Nephron progenitor cell (in vitro differentiated cells): ENCODE data around the gene FASN.

ENCODE experiments used
- DNase-seq: peaks from one replicate; pipeline ENCODE4 v3.0.0; 2021
- H3K27ac Mint-ChIP-seq: 2 replicates; pipeline ENCODE4 v1.8.0; 2021; ENCODE audit warnings: mild to moderate bottlenecking, moderate library complexity, mixed read lengths
- H3K27me3 Mint-ChIP-seq: 2 replicates; pipeline ENCODE4 v1.8.0; 2021; ENCODE audit warnings: mild to moderate bottlenecking, low read depth, mixed read lengths; ENCODE audit not compliant: poor library complexity
- H3K36me3 Mint-ChIP-seq: 2 replicates; pipeline ENCODE4 v1.8.0; 2021; ENCODE audit warnings: low read depth, mixed read lengths
- H3K4me1 Mint-ChIP-seq: 2 replicates; pipeline ENCODE4 v1.8.0; 2021; ENCODE audit warnings: mixed read lengths
- H3K4me3 Mint-ChIP-seq: 2 replicates; pipeline ENCODE4 v1.8.0; 2021; ENCODE audit warnings: mild to moderate bottlenecking, moderate library complexity, mixed read lengths
- H3K9me3 Mint-ChIP-seq: 2 replicates; pipeline ENCODE4 v1.8.0; 2021; ENCODE audit warnings: mild to moderate bottlenecking, moderate library complexity, mixed read lengths
- TF ChIP-seq, protein P1 (sequence below): fragments of 200-600 bp; sonication (generic); IDR thresholded peaks from 2 replicates; pipeline ENCODE4 v1.5.0; 2021; ENCODE audit warnings: antibody characterized with exemption

Gene FASN

DNA sequence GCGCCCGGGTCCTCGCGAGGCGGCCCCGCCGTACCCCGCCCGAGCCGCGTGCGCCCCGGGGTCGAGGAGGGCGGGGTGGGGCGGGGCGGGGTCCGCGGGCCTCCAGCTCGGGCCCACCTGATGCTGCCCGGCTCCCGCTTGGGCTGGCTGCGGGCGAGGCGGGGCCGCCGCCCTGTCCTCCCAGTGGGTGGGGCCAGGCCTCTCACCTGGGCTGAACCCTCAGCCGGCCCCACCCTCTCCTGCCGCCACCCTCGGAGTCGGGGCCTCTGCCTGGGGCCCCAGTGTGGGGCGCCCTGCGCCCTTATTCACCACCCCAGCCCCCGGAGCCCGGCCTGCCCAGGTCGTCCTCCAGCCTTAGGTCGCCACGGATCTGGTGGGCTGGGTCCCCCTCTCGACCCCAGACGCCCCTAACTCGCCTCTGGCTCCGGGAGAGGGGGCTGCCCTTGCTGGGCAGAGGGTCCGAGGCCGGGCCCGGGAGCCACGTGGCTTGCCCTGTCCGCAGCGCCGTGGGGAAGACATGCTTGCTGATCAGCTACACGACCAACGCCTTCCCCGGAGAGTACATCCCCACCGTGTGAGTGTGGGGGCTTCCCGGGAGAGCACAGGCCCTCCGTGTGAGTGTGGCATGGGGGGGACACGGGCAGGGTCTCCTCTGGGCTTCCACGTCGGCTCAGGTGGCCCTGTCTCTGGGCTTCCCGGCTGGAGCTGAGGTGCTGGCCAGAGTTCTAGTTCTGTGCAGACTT lies 66.0 kb downstream of the FASN start:
- peak overlapping the region; percentile 70 for H3K4me3 Mint-ChIP-seq
- H3K27ac Mint-ChIP-seq: no peak overlapping the region
- no peaks in the 10 kb centered on the region for H3K9me3 Mint-ChIP-seq
- H3K36me3 Mint-ChIP-seq: no peaks in the 10 kb centered on the region
- no peak for DNase-seq
- H3K4me1 Mint-ChIP-seq: peaks cover 28% of the 10 kb centered on the region
- TF ChIP-seq, protein P1, sequence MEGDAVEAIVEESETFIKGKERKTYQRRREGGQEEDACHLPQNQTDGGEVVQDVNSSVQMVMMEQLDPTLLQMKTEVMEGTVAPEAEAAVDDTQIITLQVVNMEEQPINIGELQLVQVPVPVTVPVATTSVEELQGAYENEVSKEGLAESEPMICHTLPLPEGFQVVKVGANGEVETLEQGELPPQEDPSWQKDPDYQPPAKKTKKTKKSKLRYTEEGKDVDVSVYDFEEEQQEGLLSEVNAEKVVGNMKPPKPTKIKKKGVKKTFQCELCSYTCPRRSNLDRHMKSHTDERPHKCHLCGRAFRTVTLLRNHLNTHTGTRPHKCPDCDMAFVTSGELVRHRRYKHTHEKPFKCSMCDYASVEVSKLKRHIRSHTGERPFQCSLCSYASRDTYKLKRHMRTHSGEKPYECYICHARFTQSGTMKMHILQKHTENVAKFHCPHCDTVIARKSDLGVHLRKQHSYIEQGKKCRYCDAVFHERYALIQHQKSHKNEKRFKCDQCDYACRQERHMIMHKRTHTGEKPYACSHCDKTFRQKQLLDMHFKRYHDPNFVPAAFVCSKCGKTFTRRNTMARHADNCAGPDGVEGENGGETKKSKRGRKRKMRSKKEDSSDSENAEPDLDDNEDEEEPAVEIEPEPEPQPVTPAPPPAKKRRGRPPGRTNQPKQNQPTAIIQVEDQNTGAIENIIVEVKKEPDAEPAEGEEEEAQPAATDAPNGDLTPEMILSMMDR: no peak
- H3K27me3 Mint-ChIP-seq: peaks cover 9% of the 10 kb centered on the region

DNA sequence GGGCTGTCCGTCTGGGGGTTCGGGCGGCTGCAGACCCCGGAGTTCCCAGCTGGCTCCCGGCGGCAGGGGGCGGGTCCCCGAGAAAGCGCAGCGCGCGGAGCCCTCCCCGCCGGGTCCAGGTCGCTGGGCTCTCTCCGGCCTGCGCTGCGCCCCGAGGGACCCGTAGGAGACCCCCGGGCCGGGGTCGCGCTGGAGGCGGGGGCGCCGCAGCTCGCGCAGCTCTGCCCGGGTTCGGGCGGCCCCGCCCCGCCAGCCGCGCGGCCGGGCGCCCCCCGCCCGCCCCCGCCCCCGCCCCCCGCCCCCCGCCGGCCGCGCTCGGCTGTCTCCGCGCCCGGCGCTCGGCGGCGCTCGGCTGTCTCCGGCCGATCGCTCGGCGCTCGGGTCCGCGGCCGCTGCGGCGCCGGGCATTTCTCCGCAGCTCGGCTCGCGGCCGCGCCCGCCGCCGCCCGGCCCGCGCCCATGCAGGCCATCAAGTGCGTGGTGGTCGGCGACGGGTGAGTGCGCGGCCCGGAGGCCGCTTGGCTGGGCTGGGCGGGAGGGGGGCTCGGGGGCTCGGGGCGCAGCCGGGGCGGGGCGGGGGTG lies 66.6 kb downstream of the FASN start, which contains the start of gene RAC3:
Gene RAC3 (plus strand): TSS at position 376 of the 582 bp plus-strand sequence. CDS start 84 bp downstream, at position 460.
- DNase-seq: peak; percentile 67
- Mint-ChIP-seq H3K4me1 (peaks cover 28% of the 10 kb centered on the region), H3K27me3 (peaks cover 9% of the 10 kb centered on the region), H3K36me3 (no peaks in the 10 kb centered on the region), H3K27ac (no peak within 1 kb of the TSS), H3K9me3 (no peaks in the 10 kb centered on the region), H3K4me3 (peak within 1 kb of the TSS; percentile 80)
- TF ChIP-seq, protein P1: no peak

- no peaks in the 10 kb centered on the region for H3K36me3 Mint-ChIP-seq
- peak overlapping the region; percentile 80 for H3K4me3 Mint-ChIP-seq
- DNase-seq: peak; percentile 93
- TF ChIP-seq, protein P1: peak; percentile 90
- no peak overlapping the region for H3K27ac Mint-ChIP-seq
- peaks cover 25% of the 10 kb centered on the region for H3K4me1 Mint-ChIP-seq
- H3K9me3 Mint-ChIP-seq: no peaks in the 10 kb centered on the region
- peaks cover 9% of the 10 kb centered on the region for H3K27me3 Mint-ChIP-seq
Observed at GRCh38 chr17:82030470-82031302, 67.3 kb downstream of the FASN start.

DNA sequence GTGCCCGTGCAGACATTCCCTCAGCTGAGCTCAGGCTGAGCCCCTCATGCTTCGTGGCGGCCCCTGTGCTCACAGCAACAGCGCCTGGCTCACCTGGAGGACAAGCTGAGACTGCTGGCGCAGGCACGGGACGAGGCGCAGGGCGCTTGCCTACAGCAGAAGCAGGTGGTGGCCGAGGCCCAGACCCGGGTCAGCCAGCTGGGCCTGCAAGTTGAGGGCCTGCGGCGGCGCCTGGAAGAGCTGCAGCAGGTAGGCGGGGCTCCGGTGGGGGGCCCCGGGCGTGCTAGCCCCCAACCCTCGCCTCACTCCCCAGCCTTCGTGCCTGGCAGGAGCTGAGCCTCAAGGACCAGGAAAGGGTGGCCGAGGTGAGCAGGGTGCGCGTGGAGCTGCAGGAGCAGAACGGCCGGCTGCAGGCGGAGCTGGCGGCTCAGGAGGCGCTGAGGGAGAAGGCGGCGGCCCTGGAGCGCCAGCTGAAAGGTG lies 68.0 kb downstream of the FASN start:
- H3K27ac Mint-ChIP-seq: no peak overlapping the region
- H3K27me3 Mint-ChIP-seq: peaks cover 9% of the 10 kb centered on the region
- H3K4me3 Mint-ChIP-seq: peak overlapping the region; percentile 72
- TF ChIP-seq, protein P1: no peak
- no peaks in the 10 kb centered on the region for H3K9me3 Mint-ChIP-seq
- DNase-seq: no peak
- peaks cover 18% of the 10 kb centered on the region for H3K4me1 Mint-ChIP-seq
- H3K36me3 Mint-ChIP-seq: no peaks in the 10 kb centered on the region

DNA sequence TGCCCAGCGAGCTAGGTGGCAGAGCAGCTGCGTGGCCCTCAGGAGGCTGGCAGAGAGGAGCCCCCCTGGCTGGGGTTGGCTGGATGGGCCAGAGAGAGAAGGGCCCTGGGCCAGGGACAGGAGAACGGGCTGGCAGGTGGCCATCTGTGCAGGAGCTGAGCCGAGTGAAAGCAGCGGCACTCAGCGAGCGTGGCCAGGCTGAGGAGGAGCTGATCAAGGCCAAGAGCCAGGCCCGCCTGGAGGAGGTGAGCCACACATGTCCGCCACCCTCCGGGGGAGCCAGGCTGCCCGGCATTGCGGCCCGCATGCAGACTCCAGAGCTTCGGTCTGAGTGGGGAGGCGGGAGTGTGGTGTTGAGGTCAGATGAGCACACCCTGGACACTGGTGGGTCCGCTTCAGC lies 68.6 kb downstream of the FASN start:
- Mint-ChIP-seq H3K4me3 (peak overlapping the region; percentile 72), H3K27ac (peak overlapping the region; percentile 81), H3K27me3 (peaks cover 9% of the 10 kb centered on the region), H3K36me3 (no peaks in the 10 kb centered on the region), H3K4me1 (peaks cover 17% of the 10 kb centered on the region), H3K9me3 (no peaks in the 10 kb centered on the region)
- no peak for DNase-seq
- TF ChIP-seq, protein P1: no peak
